ENCODE measurements around the gene USH2A. TPM values are rescaled to one million over a fixed set of nuclear protein-coding genes. Genes with fewer than 3 reads are reported as not detected.

The USH2A gene
- total RNA-seq, 1 donor from 2014 or later = not detected

GRCh38 chr1:216281757-216282156 is 141.5 kb downstream of the USH2A start:
- no peak for DNase-seq
- no peaks in the 10 kb centered on the region for H3K9me3 ChIP-seq
- no peaks in the 10 kb centered on the region for H3K36me3 ChIP-seq
- intact Hi-C loops (cut with DNase I) = no loop called here
- H3K27me3 ChIP-seq = no peaks in the 10 kb centered on the region
- H3K4me1 ChIP-seq = no peaks in the 10 kb centered on the region
- H3K27ac ChIP-seq = no peak overlapping the region
- no peak for ATAC-seq
- TF ChIP-seq CTCF (IDR thresholded peaks at IDR 0.05) = no peak
- H3K4me3 ChIP-seq = no peak overlapping the region

- no peak for TF ChIP-seq CTCF (IDR thresholded peaks at IDR 0.05)
- no peaks in the 10 kb centered on the region for H3K4me1 ChIP-seq
- DNase-seq (no peak), ATAC-seq (no peak)
- intact Hi-C loops (cut with DNase I) = no loop called here
- H3K9me3 ChIP-seq = no peaks in the 10 kb centered on the region
- H3K27me3 ChIP-seq = no peaks in the 10 kb centered on the region
- H3K27ac ChIP-seq = no peak overlapping the region
- no peaks in the 10 kb centered on the region for H3K36me3 ChIP-seq
- H3K4me3 ChIP-seq = no peak overlapping the region
Measured at GRCh38 chr1:216270086-216270773, 153.0 kb downstream of the USH2A start.

GRCh38 chr1:216261631-216262030 is 161.6 kb downstream of the USH2A start:
- ATAC-seq (no peak), DNase-seq (no peak)
- intact Hi-C loops (cut with DNase I) = no loop called here
- Histone ChIP-seq H3K4me3 (no peak overlapping the region), H3K9me3 (no peaks in the 10 kb centered on the region), H3K36me3 (no peaks in the 10 kb centered on the region), H3K27me3 (no peaks in the 10 kb centered on the region), H3K4me1 (no peaks in the 10 kb centered on the region), H3K27ac (no peak overlapping the region)
- TF ChIP-seq CTCF (IDR thresholded peaks at IDR 0.05) = no peak

GRCh38 chr1:216258856-216259255 is 164.4 kb downstream of the USH2A start:
- TF ChIP-seq CTCF (IDR thresholded peaks at IDR 0.05) = no peak
- H3K27ac ChIP-seq = no peak overlapping the region
- no peak overlapping the region for H3K4me3 ChIP-seq
- intact Hi-C loops (cut with DNase I) = no loop called here
- ATAC-seq (no peak), DNase-seq (no peak)
- H3K9me3 ChIP-seq = no peaks in the 10 kb centered on the region
- H3K4me1 ChIP-seq = no peaks in the 10 kb centered on the region
- H3K27me3 ChIP-seq = no peaks in the 10 kb centered on the region
- no peaks in the 10 kb centered on the region for H3K36me3 ChIP-seq

GRCh38 chr1:216258386-216258785 is 164.9 kb downstream of the USH2A start:
- Histone ChIP-seq H3K9me3 (no peaks in the 10 kb centered on the region), H3K27me3 (no peaks in the 10 kb centered on the region), H3K36me3 (no peaks in the 10 kb centered on the region), H3K27ac (no peak overlapping the region), H3K4me1 (no peaks in the 10 kb centered on the region), H3K4me3 (no peak overlapping the region)
- TF ChIP-seq CTCF (IDR thresholded peaks at IDR 0.05) = no peak
- ATAC-seq (no peak), DNase-seq (no peak)
- intact Hi-C loops (cut with DNase I) = no loop called here

GRCh38 chr1:216250861-216251260 is 172.4 kb downstream of the USH2A start:
- no peaks in the 10 kb centered on the region for H3K27me3 ChIP-seq
- TF ChIP-seq CTCF (IDR thresholded peaks at IDR 0.05) = no peak
- no peak overlapping the region for H3K4me3 ChIP-seq
- no peaks in the 10 kb centered on the region for H3K9me3 ChIP-seq
- H3K27ac ChIP-seq = no peak overlapping the region
- no peaks in the 10 kb centered on the region for H3K4me1 ChIP-seq
- no peaks in the 10 kb centered on the region for H3K36me3 ChIP-seq
- intact Hi-C loops (cut with DNase I) = no loop called here
- no peak for ATAC-seq
- no peak for DNase-seq
